Astrocyte of the cerebellum (primary cell): Measurements from ENCODE around the gene GFOD2.

ENCODE experiments used
- DNase-seq: peaks from one replicate; pipeline ENCODE4 v3.0.0-alpha.2; 2011; ENCODE audit warnings: low read depth
- H3K4me3 ChIP-seq: 2 replicates; pipeline ENCODE4 v1.5.1; 2011; ENCODE audit warnings: mild to moderate bottlenecking, low read depth, low read length, moderate library complexity
- CTCF ChIP-seq: IDR thresholded peaks from 2 replicates; pipeline ENCODE4 v1.5.1; 2012; ENCODE audit warnings: low read length, low read depth, moderate library complexity, mild to moderate bottlenecking; ENCODE audit errors: missing control alignments
- in situ Hi-C: cut with HindIII; loops from 2 replicates; pipeline ENCODE4 v1.10.0; 2017; ENCODE audit warnings: low sequenced_read_pairs

GFOD2 gene, protein sequence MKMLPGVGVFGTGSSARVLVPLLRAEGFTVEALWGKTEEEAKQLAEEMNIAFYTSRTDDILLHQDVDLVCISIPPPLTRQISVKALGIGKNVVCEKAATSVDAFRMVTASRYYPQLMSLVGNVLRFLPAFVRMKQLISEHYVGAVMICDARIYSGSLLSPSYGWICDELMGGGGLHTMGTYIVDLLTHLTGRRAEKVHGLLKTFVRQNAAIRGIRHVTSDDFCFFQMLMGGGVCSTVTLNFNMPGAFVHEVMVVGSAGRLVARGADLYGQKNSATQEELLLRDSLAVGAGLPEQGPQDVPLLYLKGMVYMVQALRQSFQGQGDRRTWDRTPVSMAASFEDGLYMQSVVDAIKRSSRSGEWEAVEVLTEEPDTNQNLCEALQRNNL

DNA sequence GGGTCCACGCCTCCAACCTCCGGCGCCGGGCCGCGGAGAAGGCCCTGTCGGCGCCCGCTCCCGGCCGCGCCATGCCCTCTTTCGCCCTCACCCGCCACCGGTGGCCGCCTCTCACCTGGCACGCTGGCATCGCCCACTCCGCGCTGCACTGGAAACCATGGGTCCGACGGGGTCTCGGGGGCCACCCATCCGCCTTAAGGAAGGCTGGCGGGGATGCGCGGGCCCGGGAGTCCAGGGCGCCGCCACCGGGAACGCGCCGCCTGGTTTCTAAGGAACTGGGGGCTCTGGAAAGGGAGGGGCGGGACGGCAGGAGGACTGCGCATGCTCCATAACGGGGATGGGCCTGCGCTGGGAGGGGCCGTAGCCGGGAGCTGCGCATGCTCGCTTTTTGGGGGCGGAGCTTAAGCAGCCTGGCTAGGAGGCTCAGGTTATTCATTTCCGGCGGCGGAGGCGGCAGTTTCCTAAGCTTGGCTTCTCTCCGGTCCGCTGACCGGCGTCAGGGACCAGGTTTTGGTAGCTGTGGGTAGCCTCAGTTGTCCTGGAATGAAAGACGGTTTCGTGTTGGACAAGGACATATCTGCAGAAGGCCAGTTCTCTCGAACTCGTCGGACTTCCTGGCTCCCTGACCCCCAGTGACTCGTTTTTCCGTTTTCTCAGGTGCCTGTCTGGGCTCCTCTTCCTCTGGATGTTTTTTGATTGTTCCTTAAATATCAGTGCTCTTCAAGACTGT lies at the start of gene GFOD2:
TSS of gene GFOD2 (minus strand) at position 269 of the 730 bp plus-strand sequence. CDS start 33,601 bp downstream, outside the sequence.
- in situ Hi-C loops, result loop anchor here (5.0 kb wide), 1 partner anchor 103 kb away; no protein-coding TSS in a partner anchor
- TF ChIP-seq CTCF, result no peak

DNA sequence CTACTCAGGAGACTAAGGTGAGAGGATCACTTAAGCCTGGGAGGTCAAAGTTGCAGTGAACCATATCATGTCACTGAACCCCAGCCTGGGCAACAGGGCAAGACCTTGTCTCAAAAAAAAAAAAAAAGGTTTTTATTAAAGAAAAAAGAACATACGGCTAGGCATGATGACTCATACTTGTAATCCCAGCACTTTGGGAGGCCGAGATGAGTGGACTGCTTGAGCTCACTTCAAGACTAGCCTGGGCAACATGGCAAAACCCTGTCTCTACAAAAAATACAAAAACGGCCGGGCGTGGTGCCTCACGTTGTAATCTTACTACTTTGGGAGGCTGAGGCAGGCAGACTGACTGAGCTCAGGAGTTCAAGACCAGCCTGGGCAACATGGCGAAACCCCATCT lies 48.8 kb upstream of the GFOD2 start:
- in situ Hi-C loops, result no loop called here
- peak; percentile 26 for DNase-seq
- TF ChIP-seq CTCF, result no peak
- no peak overlapping the region for H3K4me3 ChIP-seq

More for the DNA sequence above, at the start of gene GFOD2:
- H3K4me3 ChIP-seq, result peak within 1 kb of the TSS; percentile 70
- peak; percentile 83 for DNase-seq

DNA sequence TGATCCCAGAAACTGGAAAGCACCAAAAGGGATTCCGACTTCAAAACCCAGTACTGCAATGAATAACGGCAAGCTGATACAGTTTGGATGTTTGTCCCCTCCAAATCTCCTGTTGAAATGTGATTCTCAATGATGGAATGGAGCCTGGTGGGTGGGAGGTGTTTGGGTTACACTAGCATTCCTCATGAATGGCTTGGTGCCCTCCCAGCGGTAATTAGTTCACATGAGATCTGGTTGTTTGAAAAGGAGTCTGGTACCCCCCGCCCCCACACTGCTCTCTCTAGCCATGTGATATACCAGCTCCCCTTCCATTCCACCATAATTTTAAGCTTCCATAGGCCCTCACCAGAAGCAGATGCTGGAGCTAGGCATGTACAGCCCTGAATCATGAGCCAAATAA lies 47.2 kb upstream of the GFOD2 start:
- H3K4me3 ChIP-seq, result no peak overlapping the region
- in situ Hi-C loops, result no loop called here
- no peak for TF ChIP-seq CTCF
- no peak for DNase-seq

DNA sequence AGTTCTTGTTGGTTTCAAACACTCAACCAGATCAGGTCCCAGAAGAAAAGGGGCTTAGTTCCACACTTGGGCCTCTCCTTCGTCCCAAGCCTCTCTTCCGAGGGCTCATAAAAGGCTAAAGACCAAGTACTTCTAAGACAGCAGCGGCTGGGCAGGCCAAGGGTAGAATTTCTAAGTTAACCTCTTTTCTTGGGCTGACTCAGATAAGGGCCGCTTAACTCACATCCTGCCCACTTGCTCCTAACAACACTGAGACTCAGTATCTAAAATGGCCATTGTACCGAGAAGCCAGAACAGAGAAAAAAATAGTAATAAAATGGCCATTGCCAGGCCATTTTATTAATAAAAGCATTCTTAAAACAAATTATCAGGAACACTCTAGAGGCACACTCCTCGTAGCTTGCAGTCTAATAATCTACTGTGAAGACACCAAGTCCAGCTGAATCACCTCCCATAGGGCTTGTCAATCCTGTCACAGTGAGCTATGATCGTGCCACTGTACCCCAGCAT lies 45.1 kb upstream of the GFOD2 start:
- no peak for DNase-seq
- no peak for TF ChIP-seq CTCF
- H3K4me3 ChIP-seq, result no peak overlapping the region
- in situ Hi-C loops, result no loop called here

GRCh38 chr16:67763066-67763465 lies 44.0 kb upstream of the GFOD2 start:
- in situ Hi-C loops, result no loop called here
- no peak for DNase-seq
- TF ChIP-seq CTCF, result no peak
- H3K4me3 ChIP-seq, result no peak overlapping the region

GRCh38 chr16:67762385-67762784 lies 43.3 kb upstream of the GFOD2 start:
- H3K4me3 ChIP-seq, result no peak overlapping the region
- DNase-seq, result no peak
- no peak for TF ChIP-seq CTCF
- in situ Hi-C loops, result no loop called here
